ENCODE data around the gene TDRD9. TPM values are rescaled to one million over a fixed set of nuclear protein-coding genes. Genes with fewer than 3 reads are reported as not detected.

Gene TDRD9
- total RNA-seq, 2 experiments from 2014 or later = 0.50 to 0.93 TPM

DNA sequence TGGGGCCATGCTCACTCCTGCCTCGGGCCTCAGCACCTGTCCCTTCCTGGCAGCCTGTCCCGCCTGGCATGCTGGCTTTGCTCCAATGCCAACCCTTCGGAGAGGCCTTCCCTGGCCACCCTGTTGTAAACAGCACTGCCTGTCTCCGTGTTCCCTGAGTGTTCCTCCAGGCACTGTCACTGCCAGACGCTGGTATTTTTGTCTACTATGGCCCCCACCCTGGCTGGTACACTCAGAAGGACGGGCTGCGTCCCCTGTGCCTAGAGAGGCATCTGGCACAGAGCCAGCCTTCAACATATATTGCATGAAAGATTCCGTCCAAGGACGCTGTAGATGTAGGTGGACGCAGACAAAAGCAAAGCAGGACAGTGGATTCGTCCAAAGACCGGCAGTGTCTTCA, 154.6 kb downstream of the TDRD9 start:
- ChIA-PET POLR2A (no interaction called here), CTCF (no interaction called here)

DNA sequence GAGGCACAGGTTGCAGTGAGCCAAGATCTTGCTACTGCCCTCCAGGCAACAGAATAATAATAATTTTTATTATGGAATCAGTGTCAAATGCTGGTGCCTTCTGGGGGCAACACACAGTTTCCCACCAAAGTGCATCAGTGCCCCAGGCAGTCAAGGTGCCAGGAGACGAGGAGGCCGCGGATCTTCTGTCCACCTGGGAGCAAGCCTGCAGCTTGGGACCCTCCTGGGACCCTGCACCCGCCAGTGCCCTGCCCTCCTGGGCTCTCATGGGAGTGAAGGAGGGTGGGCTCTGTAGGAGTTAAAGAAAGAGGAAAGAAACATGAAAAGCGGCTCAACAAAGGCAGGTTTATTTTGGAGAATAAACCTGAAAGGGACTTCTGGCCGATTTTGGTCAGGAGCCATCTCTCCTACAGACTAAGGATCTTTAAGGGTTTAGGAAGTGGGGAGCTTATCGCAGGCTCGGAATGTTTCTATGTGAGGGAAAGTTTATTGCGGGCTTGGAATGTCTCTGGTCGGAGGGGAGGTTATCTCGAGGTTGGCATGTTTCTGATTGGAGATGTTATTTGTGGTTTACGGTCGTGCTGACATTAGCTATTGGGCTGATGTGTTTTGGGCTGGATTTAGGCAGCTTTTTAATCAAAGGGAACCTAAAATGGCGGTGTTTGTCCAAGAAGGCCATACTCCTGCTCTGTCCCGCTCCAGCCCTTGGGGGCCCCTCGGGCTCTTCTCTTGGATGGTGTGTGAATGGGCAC, 156.2 kb downstream of the TDRD9 start:
- POLR2A ChIA-PET = no interaction called here
- CTCF ChIA-PET = interaction anchor here (0.8 to 1.0 kb wide), 2 partner anchors 10 to 11 kb away, joined by 3 to 4 read pairs; no protein-coding TSS in a partner anchor

DNA sequence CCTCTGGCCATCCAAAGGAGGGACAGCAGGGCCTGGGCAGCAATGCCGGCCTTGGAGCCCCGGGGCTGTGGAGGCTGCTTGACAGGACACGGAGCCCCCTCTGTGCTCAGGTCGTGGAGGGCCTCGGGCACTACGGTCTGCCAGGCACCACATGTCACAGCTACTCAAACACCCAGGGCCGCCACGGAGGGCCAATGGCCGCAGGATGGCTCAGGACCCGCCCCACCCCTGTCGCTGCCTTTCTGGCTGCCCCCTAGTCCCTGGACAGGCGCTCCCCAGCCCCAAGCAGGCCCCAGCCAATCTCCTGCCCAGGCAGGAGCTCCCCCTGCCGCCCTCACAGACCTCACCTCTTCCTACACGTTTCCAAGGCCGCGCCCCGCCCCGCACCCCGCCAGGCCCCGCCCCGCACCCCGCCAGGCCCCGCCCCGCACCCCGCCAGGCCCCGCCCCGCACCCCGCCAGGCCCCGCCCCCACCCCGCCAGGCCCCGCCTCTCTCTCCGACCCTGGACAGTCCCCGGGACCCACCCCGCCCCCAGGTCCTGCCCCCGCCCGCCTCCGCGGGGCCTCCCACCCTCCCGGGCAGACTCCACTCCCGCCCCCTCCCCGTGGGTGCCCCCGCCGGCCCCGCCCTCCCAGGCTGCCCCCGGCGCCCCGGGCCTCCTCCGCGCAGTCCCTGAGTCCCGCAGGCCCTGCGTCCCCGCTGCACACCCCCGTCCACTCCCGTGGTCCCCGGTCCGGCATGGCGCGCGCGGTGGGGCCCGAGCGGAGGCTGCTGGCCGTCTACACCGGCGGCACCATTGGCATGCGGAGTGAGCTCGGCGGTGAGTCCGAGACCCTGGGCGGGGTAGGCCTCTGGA, 157.0 kb downstream of the TDRD9 start, which contains the start of gene ASPG:
ASPG (plus strand) TSS at position 669 of the 857 bp plus-strand sequence; CDS start at position 740, 71 bp downstream.
- CTCF ChIA-PET = interaction anchor here (0.8 to 1.0 kb wide), 2 partner anchors 10 to 11 kb away, joined by 3 to 4 read pairs; no protein-coding TSS in a partner anchor
- POLR2A ChIA-PET = no interaction called here

DNA sequence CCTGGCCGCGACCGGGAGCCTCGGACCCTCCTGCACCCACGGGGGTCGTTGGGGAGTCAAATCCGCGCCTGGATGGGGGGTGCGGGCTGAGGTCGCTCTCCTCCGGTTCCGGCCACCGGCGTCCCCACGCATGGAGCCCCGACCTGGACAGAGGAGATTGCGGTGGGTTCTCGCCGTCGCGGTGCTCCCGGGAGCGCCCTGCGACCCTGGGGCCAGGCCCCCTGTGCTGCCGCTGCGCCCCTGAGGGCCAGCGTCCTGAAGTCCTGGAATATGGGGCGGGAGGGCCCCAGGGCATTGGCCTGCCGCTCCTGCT, 157.6 kb downstream of the TDRD9 start:
- POLR2A ChIA-PET = no interaction called here
- CTCF ChIA-PET = no interaction called here

DNA sequence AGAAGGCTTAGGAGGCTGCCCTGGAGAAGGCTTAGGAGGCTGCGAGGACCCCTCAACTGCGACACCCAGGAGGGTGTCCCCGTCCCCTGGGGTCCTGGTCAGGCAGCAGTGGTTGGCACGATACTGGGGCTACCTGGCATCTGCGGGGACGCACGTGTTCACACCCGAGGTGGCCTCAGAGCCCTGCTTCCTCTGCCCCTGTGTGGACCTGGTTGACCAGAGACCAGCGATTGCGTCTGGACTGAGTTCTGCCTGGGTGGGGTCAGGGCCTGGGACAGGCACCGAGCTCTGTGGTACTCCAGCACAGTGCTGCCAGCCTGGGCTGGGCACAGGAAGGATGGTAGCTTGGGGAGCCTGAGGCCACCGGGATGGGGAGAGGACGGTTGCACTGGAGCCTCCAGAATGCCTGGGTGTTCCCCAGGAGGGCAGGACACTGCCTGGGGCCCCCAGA, 158.0 kb downstream of the TDRD9 start:
- ChIA-PET POLR2A (no interaction called here), CTCF (no interaction called here)

DNA sequence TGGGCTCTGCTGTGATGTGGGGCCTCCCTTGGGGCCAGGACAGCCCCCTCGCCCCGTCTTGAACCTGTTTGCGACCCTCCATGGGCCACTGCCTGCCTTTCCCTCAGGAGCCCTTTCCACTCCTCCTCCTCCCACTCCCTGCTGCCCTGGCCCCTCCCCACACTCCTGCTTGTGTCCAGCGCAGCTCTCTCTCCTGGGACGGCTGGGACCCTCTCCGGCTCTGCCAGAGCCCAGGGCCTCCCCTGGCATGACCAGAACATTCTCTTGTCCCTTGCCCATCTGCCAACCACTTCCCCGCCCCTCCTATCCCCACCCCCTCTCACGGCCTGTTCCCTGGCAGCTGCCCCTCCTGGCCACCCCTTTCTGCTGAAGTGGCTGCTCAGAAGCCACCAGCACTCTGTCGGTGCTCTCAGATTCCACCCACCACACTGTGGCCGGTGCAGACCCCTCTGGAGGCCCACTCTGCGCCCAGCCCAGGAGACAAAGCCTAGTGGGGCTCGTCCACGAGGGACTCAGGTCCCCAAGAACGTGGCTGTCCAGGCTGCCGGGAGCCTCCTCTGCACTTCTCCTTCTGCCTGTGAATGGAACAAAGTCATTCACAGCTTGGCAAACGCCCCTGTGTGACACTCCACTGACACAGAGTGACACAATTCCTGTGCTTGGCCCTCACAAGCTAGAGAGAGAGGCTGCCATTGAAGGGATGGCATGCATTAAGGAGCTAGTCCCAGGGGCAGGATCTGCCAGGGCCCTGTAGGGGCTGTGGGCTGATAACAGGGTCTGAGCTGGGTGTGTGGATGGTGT, 158.6 kb downstream of the TDRD9 start:
- ChIA-PET CTCF (no interaction called here), POLR2A (no interaction called here)

DNA sequence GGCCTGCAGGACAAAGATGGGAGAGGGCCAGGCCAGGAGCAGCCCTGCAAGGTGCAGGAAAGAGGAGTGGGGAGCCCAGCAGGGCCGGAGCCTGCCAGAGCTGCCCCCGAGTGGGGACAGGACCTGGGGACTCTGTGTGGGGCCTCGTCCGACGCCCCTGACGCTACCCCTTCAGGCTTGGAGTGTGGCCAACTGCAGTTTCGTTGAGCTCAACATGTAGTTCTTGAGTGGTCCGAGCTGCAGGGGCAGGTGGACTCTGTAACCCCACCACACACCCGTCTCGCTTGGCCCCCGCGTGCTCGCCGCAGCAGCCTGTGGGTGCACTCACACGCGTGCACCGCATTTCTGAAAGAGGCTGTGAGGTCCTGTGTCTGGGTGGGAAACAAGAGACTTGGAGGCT, 159.2 kb downstream of the TDRD9 start:
- ChIA-PET CTCF (no interaction called here), POLR2A (no interaction called here)

DNA sequence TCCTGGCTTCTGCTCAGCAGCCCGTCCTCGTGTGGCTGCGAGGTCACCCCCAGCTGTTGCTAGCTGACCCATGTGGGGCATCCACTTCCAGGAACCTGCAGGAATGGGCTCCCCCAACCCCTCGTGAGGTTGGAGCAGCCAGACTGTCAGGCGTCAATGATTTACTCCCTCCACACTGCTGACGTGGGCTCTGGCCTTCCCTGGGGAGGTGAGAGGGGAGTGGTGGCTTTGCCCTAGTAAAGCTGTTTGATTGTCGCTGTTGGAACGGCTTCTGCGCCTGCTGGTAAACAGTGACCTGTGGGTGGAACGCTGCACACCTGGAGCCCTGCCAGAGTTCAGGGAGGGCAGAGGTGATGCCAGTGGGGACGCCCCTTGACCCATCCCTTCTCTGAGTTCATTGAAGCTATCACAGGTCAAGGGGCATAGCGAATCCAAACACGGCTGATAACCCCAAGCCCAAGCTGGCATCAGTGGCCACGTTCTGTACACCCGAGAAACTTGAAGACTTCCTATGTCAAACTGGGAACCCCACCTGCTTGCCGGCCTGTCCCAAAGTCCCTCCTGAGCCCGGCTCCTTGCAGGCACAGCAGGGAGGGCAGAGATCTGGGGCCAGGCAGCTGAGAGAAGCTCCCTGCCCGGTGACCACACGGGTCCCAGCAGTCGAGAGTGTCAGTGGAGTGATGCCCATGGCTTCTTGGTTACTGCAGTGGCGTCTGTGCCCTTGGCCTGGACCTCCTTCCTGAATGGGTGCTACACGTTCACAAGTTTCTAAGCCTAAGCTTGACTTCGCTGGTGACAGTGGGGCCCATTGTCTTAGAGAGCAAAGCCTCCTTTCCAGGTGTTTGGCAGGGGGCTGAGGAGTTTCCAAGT, 160.0 kb downstream of the TDRD9 start:
- CTCF ChIA-PET = no interaction called here
- POLR2A ChIA-PET = no interaction called here

DNA sequence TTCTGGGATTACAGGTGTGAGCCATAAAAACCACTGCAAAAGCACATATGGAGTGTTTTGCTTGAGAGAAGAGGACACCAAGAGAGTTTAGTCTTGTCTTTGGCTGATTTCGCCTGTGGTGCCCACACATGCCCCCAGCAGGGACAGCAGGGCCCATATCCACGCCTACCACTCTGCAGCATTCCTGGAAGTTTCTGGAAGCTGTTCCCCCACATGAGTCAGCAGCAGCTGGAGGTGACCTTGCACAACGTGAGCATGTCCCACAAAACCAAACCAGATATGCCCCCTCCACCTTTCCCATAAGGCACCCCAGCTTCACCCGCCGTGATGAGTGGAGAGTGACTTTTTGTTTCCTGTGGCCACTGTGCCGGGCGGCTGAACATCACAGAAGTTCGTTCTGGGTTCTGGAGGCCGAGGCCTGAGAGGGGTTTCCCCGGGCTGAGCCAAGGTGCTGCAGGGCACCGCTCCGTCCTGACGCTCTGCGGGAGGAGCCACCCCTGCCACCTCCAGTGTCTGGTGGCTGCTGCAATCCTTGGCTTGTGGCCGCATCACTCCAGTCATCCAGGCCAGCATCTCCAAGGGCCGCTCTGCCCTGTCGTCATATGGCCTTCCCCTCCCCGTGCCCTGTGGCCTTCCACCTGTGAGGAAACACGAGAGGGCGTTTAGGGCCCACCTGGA, 162.0 kb downstream of the TDRD9 start:
- ChIA-PET POLR2A (no interaction called here), CTCF (no interaction called here)

DNA sequence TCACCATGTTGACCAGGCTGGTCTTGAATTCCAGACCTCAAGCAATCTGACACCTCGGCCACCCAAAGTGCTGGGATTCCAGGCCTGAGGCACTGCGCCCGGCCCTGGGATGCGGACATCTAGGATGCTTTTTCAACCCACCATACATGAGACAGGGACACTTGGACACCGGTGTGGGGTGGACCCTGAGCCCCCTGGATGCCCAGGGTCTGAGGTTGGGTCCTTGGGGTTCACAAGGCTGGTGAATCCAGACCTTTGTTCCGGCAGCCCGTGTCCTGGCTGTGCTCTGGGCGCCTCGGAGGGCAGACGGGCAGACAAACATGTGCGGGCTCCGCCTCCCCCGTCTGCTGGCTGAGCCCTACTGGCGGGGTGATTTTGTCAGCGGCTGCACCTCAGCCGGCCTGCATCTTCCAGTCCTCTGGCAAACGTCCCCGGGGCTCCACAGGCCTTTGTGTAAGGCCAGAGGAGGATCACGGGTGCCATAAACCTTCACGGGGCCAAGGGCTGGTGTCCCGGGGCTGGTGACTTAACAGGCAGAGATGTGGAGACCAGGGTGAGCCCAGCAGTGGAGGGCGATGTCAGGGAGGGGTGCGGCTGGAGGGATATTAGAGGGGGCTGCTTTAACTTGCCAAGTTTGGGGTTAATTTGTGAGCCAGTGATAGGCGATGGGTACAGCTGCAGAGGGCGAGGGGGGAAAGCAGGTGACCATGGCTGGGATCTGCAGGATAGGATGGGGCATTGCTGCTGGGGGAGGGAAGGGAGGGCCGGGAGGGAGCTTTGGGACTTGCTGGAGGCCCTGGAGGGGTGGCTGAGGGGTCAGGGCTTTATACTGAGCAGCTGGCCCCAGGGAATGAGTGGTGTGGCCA, 163.0 kb downstream of the TDRD9 start:
- CTCF ChIA-PET = no interaction called here
- POLR2A ChIA-PET = no interaction called here

DNA sequence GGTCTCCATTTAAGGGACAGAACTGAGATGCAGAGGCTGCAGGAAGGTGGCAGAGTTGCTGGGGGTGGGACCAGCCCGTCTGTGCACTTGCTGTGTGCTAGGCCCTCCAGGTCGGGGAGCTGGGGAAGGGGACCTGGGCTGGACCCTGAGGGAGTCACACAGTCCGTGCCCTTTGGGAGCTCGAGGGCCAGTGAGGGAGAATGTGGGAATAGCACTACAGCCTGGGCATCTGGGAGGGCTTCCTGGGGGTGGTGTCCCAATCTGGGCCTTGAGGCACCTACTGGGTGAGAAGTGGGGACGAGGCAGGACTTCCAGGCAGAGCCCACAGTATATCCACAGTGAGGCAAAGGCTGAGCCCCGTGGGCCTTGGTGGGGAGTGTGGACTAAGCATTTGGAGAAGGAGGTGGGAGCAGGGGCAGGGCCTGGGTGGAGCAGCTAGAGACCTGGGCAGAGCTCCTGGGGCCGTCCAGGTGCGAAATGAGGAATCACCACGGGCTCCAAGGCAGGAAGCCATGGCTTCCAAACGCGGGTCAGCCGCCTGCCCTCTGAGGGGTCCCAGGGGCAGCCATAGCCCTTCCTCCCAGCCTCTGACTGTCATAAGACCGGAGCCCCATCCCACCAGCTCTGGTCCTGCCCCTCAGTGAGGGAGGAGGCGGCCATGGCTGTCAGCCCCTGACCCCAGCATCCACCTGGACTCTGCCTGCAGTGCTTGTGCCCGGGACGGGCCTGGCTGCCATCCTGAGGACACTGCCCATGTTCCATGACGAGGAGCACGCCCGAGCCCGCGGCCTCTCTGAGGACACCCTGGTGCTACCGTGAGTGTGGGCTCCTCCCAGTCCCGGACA, 163.9 kb downstream of the TDRD9 start:
- POLR2A ChIA-PET = no interaction called here
- CTCF ChIA-PET = interaction anchor here (2.7 kb wide), 1 partner anchor 14 kb away, joined by 9 read pairs; no protein-coding TSS in a partner anchor

DNA sequence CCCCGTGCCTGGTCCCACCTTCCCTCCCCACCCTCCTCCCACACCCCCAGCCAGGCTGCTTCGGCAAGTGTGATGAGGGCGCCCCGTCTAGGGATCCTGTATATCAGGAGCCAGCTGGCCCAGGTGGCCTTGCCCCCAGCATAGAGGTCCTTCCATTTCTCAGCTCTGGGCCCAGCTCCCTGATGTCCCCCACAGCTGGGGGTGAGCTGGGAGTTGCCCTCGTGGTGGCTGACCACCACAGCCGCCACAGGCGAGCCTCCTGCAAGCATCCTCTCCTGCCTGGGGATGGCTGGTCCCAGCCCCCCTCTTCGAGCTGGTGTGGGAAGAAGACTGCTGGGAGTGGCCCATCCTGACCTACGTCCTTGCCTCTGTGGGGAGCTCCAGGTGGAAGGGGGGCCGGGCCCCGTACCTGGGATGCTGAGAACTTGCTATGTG, 164.7 kb downstream of the TDRD9 start:
- ChIA-PET POLR2A (no interaction called here), CTCF (interaction anchor here (2.7 kb wide), 1 partner anchor 15 kb away, joined by 9 read pairs; no protein-coding TSS in a partner anchor)

DNA sequence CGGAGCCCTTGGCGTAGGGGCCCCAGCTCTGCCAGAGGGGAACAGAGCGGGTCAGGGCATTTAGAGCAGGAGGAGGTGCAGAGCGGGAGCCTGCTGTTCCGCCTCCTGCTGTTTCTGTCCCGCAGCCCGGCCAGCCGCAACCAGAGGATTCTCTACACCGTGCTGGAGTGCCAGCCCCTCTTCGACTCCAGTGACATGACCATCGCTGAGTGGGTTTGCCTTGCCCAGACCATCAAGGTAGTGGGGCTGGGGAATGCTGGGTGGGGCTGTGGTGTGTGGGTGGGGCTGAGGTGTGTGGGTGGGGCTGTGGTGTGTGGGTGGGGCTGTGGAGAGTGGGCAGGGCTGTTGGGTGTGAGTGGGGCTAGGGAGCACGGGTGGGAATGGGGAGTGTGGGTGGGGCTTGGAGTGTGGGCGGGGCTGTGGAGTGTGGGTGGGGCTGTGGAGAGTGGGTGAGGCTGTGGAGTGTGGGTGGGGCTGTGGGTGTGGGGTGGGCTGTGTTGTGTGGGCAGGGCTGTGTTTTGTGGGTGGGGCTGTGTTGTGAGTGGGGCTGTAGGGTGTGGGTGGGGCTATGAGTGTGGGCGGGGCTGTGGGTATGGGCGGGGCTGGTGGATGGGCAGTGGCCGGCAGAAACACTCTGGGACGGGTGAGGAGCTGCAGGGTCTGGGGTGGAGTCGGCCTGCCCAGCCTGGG, 165.3 kb downstream of the TDRD9 start:
- POLR2A ChIA-PET = no interaction called here

DNA sequence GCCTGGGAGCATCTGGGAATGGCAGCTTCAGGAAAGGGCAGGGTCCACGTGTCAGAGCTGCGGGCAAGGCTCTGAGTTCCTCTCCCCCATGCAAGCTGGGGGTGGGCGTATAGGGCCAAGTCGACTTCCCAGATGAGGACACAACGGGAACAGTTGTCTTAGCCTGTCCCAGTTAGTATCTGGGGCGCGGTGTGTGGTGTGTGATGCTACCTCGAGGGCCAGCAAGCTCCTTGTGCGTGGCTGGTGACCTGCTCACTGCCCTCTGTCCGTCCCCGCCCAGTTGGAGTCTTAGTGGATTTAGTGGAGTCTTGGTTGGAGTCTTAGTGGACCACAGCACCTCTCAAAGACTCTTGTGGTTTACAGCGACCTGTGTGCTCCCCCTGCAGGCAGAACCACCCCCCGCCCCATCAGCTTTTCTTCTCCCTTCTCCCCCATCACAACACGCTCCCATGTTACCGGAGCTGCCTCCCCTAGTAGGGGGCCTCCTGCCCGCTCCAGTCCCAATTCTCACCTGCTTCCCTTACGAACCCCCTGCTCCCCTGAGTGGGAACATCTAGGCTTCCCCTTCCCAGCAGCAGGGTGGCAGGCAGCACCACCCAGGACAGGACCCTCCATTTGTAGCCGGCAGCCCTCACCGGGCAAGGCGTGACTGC, 165.9 kb downstream of the TDRD9 start:
- POLR2A ChIA-PET = no interaction called here
- CTCF ChIA-PET = interaction anchor here (0.6 to 2.7 kb wide), 7 partner anchors 10 to 546 kb away, joined by 3 to 9 read pairs (median 3); no protein-coding TSS in a partner anchor

More for the DNA sequence above, 165.3 kb downstream of the TDRD9 start:
- CTCF ChIA-PET = interaction anchor here (0.9 to 2.7 kb wide), 2 partner anchors 16 to 471 kb away, joined by 3 to 9 read pairs; no protein-coding TSS in a partner anchor

DNA sequence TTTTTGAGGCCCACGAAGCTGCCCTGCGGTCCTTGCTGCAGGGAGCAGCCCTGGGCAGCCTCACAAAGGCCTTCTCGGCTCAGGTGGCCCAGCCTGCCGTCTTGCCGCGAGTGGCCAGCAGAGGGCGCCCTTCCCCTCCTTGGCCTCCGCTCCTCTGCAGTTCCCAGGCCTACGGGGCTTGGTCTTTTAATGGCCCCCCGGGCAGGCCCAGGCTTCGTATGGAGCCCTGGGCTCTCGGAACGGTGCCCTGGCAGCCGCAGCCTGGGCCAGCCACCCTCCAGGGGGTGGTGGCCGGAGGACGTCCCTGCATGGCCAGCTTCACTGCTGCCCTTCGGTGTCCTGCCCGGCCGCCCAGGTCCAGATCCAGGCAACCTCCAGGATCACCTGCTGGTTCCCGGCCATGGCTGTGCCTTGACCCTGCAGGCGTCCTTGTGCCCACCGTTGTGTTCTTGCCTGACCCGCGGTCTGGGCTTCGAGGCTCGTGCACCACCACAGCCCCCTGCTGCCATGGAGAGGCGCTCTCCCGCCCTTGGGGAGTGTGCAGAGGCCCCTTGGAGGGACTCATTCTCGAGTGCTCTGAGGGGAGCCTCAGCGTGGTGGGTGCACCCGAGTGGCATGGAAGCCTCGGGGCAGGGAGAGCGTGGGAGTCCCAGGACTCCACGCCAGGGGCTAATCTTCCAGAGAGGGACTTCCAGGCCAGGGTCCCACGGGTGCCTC, 166.6 kb downstream of the TDRD9 start:
- ChIA-PET CTCF (interaction anchor here (0.6 to 2.7 kb wide), 7 partner anchors 10 to 545 kb away, joined by 3 to 9 read pairs (median 3); no protein-coding TSS in a partner anchor), POLR2A (no interaction called here)
